NCI-H187 treated with DMSO at 0.1 percent for 48 hours (cell line): Measurements from ENCODE around the gene SLC4A3.

Experiments used
- DNase-seq: peaks from one replicate; lab custom pipeline; 2025; lab: John Stamatoyannopoulos, UW

SLC4A3 gene

GRCh38 chr2:219633276-219634065, 6.0 kb downstream of the SLC4A3 start:
- no peak for DNase-seq

DNA sequence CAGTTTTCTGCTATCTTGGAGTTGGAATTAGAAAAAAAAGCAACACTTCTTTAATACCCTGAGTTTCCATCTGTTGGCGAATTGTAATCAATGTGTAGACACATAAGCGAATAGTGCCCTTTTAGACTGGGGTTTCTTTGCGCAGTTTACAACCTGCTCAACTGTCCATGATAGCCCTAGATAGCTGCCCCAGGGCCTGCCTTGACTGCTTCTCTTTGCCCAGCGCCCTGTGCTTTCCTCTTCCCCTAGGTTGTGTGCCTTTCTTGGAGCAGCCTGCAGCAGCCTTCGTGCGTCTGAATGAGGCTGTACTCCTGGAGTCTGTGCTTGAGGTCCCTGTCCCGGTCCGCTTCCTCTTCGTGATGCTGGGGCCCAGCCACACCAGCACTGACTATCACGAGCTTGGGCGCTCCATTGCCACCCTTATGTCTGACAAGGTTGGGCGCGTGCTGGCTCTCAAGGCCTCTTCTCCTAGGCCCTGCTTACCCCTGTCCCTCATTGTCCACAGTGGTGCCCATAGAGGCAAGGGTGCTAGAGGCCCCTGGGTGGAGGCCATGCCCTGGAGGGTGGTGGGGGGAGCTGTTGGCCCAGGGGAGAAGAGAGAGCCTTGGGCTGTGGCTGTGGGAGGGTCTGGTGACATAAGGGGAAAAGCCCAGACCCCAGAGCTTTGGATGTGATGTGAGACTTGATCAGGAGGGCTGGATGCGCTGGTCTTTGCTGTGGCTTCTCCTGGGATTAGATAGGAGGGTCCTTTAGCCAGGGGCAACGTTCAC, 6.9 kb downstream of the SLC4A3 start:
- no peak for DNase-seq

GRCh38 chr2:219634951-219635751, 7.7 kb downstream of the SLC4A3 start:
- DNase-seq, result no peak

- DNase-seq, result no peak
These were observed 8.9 kb downstream of the SLC4A3 start for GRCh38 chr2:219636144-219636915.

DNA sequence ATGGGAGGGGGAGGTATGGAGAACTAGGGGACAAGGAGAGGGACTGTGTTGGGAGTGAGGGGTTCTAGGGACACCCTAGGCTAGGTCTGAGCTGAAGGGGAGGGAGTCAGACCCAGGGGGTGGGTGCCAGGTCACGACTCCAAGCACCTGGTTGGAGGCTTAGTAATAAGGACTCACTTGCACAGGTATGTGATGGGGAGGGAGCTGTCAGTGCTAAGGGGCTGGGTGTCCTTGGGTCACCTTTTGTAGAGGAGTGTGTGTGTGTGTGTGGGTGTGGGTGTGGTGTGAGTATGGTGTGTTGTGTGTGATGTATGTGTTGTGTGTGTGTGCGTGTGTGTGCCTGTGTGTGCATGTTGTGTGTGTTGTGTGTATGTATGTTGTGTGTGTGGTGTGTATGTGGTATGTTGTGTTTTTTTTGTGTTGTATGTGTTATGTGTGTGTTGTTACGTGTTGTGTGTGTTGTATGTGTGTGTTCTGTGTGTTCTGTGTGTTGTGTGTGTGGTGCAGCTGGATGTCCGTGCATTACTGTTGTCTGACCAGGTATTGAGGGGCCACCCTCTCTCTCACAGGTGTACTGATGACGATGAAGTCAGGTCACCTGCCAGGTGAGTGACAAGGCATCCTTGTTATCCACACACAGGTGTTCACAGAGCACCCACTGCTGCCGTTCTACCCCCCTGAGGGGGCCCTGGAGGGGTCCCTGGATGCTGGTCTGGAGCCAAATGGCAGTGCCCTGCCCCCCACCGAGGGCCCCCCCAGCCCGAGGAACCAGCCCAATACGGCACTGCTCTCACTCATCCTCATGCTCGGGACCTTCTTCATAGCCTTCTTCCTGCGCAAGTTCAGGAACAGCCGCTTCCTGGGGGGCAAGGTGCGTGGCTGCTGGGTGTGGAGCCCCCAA, 9.8 kb downstream of the SLC4A3 start:
- DNase-seq, result no peak

GRCh38 chr2:219637842-219638185, 10.4 kb downstream of the SLC4A3 start:
- DNase-seq, result no peak

DNA sequence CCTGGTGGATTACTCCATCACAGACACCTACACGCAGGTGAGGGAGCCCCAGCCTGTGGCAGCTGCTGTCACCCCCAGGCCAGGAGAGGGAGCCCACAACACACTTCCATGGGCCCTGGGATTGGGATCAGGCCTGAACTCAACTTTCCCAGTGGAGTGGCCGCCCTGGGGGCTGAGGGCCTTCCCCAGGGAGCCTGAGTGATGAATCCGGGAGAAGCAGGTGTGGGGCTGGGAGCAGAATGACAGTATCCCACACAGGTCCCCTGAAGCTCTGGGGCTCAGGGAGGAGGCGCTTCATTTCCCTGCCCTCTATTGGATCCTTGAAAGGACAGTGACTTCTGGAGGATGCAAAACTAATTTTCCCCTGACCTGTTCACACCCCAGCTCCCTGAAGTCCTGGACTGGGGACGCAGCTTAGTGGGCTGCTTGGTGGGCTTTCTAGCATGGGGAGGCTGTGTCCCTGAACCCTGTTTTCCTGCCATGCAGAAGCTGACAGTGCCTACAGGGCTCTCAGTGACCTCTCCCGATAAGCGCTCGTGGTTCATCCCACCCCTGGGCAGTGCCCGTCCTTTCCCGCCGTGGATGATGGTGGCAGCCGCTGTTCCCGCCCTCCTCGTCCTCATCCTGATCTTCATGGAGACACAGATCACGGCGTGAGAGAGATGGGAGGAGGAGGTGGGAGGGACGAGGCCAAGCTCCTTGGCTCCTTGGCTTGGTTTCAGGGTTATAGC, 11.0 kb downstream of the SLC4A3 start:
- no peak for DNase-seq

DNA sequence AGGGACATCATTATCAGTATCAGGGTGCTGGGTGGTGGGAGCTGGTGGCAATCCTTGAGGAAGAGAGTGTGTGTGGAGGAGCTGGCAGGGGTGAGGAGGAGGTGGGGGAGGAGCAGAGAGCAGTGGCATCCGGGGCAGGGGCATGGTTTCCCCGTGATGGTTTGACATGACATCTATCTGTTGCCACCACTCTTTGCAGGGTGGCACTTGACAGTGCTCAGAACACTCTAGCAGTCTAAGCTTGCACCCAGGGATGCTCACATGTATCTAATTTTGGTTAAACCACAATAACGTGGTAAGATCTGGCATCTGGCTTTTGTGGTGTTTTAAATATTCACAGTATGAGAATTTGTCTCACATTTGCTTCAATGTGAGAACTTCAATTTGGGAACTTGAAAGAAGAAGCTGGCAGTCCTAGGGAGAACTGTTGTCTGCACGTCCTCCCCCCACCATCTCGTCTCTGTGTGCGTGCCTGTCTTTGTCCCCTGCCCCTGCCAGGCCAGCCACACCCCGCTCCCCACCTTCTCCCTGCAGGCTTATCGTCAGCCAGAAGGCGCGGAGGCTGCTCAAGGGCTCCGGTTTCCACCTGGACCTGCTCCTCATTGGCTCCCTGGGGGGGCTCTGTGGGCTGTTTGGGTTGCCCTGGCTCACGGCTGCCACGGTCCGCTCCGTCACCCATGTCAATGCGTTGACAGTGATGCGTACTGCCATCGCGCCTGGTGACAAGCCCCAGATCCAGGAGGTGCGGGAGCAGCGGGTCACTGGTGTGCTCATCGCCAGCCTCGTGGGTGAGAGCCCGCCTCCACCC, 11.7 kb downstream of the SLC4A3 start:
- DNase-seq, result no peak

GRCh38 chr2:219641390-219642068, 14.1 kb downstream of the SLC4A3 start:
- DNase-seq, result no peak

GRCh38 chr2:219642069-219642454, 14.6 kb downstream of the SLC4A3 start:
- DNase-seq, result no peak

GRCh38 chr2:219642465-219643083, 15.1 kb downstream of the SLC4A3 start:
- peak; percentile 20 for DNase-seq

GRCh38 chr2:219643084-219643473, 15.6 kb downstream of the SLC4A3 start:
- DNase-seq, result no peak

- DNase-seq, result no peak
These were observed 16.5 kb downstream of the SLC4A3 start for GRCh38 chr2:219643788-219644398.

- DNase-seq, result no peak
These were observed 17.5 kb downstream of the SLC4A3 start for GRCh38 chr2:219644801-219645480.

- no peak for DNase-seq
These were observed 18.4 kb downstream of the SLC4A3 start for GRCh38 chr2:219645631-219646527.

- DNase-seq, result no peak
These were observed 20.7 kb downstream of the SLC4A3 start for GRCh38 chr2:219648176-219648575.
